CD4-positive, alpha-beta T cell (primary cell): ENCODE results near the gene KRT8. TPM values are rescaled to one million over a fixed set of nuclear protein-coding genes. Genes with fewer than 3 reads are reported as not detected.

Experiments
- ATAC-seq: fragments of 200-7000 bp; cut with Tn5 transposase; one replicate; pipeline ENCODE4 v1.10.0; 2022; ENCODE audit warnings: mild to moderate bottlenecking; ENCODE audit not compliant: poor library complexity
- CTCF ChIA-PET: fragments of 350-600 bp; sonication (Branson Sonifier 250); formaldehyde crosslinking; loops from one replicate; lab custom pipeline; 2021; ENCODE audit warnings: antibody characterized with exemption, inconsistent platforms; lab: Charles Lee
- POLR2A ChIA-PET: fragments of 350-600 bp; sonication (Branson Sonifier 250); formaldehyde crosslinking; loops from one replicate; lab custom pipeline; 2021; ENCODE audit warnings: antibody characterized with exemption, inconsistent platforms; lab: Charles Lee
- DNase-seq, 14 experiments: peaks; one replicate each; pipeline ENCODE4 v3.0.0-alpha.2; 2013 to 2020; ENCODE audit warnings: mixed read lengths in 2 of 14
- H3K27ac ChIP-seq, 2 donors: one replicate each; pipeline versions ENCODE4 v1.5.1 to v1.7.0; 2013; ENCODE audit warnings: low read length in 2 of 2, low read depth in 1 of 2, mild to moderate bottlenecking in 1 of 2
- H3K27me3 ChIP-seq, 2 experiments: 1 replicate in 1 of 2; 2 replicates in 1 of 2; pipeline versions ENCODE4 v1.6.1 to v1.7.0; 2013; ENCODE audit warnings: low read length in 2 of 2, control low read depth in 1 of 2, mild to moderate bottlenecking in 1 of 2, moderate library complexity in 1 of 2; ENCODE audit not compliant: insufficient read depth in 2 of 2, control insufficient read depth in 1 of 2
- H3K36me3 ChIP-seq: one replicate; pipeline ENCODE4 v1.6.1; 2013; ENCODE audit warnings: low read length, control low read depth; ENCODE audit not compliant: insufficient read depth
- H3K4me1 ChIP-seq: one replicate; pipeline ENCODE4 v1.6.1; 2013; ENCODE audit warnings: low read length, control low read depth; ENCODE audit not compliant: insufficient read depth
- H3K4me3 ChIP-seq: one replicate; pipeline ENCODE4 v1.5.1; 2013; ENCODE audit warnings: mild to moderate bottlenecking, low read length, moderate library complexity
- H3K9me3 ChIP-seq, 2 experiments: 1 replicate in 1 of 2; 2 replicates in 1 of 2; pipeline versions ENCODE4 v1.6.1 to v1.7.0; 2013; ENCODE audit warnings: low read length in 2 of 2, mild to moderate bottlenecking in 2 of 2, control low read depth in 1 of 2, moderate library complexity in 1 of 2; ENCODE audit not compliant: control insufficient read depth in 1 of 2, insufficient read depth in 1 of 2
- H3K27ac Mint-ChIP-seq: one replicate; pipeline ENCODE4 v1.8.0; 2020; ENCODE audit warnings: mixed read lengths
- H3K27me3 Mint-ChIP-seq: one replicate; pipeline ENCODE4 v1.8.0; 2021; ENCODE audit warnings: mixed read lengths
- H3K36me3 Mint-ChIP-seq: one replicate; pipeline ENCODE4 v1.8.0; 2021; ENCODE audit warnings: low read depth, mixed read lengths
- H3K4me1 Mint-ChIP-seq: one replicate; pipeline ENCODE4 v1.8.0; 2021; ENCODE audit warnings: low read depth, mixed read lengths
- H3K4me3 Mint-ChIP-seq: one replicate; pipeline ENCODE4 v1.8.0; 2020; ENCODE audit warnings: mild to moderate bottlenecking, mixed read lengths
- H3K9me3 Mint-ChIP-seq: one replicate; pipeline ENCODE4 v1.8.0; 2020; ENCODE audit warnings: mixed read lengths
- intact Hi-C, 2 experiments: fragments of 100-400 bp; cut with DNase I in 1 of 2; cut with micrococcal nuclease in 1 of 2; formaldehyde crosslinking; loops; one replicate each; pipeline versions ENCODE4 v1.15.1 to v1.9.0; 2023 to 2025; cut with DNase I, micrococcal nuclease
- total RNA-seq, 174 experiments: library from RNA in 2 of 174; stranded (reverse) in 2 of 174; gene quantifications; one replicate each; pipeline ENCODE4 v1.2.3 and lab custom pipeline; 2021 to 2026
- TF ChIP-seq, protein P1 (sequence below): fragments of 200-600 bp; IDR thresholded peaks from one replicate; pipeline ENCODE4 v1.8.0; 2022; ENCODE audit warnings: antibody characterized with exemption, mild to moderate bottlenecking

Gene KRT8
- total RNA-seq, 2 experiments from 2014 or later = 0.63 to 0.89 TPM

DNA sequence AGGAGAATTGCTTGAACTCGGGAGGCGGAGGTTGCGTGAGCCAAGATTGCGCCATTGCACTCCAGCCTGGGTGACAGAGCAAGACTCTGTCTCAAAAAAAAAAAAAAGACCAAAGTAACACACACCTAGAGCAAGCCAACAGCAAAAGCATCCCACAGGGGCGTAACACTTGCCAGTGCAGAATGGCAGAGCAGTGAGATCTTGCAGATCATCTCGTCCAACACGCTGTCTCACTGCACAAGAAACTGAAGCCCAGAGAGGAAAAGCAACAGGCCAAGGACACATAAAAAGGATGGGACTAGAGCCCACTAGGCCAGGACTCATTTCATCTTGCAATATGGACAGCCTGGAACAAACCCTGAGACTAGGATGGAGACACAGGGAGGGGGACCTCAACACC, 43.4 kb downstream of the KRT8 start:
- CTCF ChIA-PET = no interaction called here
- no peaks in the 10 kb centered on the region for H3K4me1 Mint-ChIP-seq
- no peaks in the 10 kb centered on the region for H3K36me3 Mint-ChIP-seq

DNA sequence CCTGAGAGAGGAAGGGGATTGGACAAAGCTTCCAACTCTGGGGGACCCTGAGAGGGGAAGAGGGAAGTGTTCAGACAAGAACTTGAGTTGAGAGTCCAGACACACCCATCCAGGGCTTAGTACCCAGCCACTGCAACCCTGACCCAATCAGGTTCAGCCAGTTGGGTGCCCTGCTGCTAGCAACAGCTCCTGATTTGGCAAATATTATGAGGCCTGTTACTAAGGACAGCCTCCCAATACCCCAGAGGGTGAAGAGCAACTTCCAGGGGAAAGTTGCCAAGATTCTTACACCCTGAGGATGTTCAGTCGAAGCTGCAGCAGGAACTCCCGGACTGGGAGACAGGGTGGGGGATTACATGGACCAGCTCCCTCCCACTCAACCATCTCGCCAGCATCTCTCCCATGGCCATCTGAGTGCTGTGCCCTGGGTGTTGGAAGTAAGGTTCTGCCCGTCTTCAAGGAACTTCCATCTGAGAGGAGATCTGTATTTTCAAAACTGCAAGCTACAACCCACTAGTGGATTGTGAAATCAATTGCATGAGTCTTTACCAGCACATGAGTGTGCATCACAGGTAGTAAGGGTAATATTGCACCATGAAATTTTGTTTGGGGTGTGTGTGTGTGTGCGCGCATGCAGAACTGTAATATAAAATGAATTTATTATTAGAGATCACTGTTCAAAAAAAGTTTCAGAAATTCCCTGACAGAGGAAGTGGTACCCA, 44.6 kb downstream of the KRT8 start:
- H3K4me1 ChIP-seq = no peaks in the 10 kb centered on the region
- POLR2A ChIA-PET = no interaction called here
- H3K9me3 ChIP-seq = no peaks in the 10 kb centered on the region
- ATAC-seq = no peak
- DNase-seq = no peak
- no peak overlapping the region for H3K27ac Mint-ChIP-seq
- no peak overlapping the region for H3K4me3 ChIP-seq
- TF ChIP-seq, protein P1, sequence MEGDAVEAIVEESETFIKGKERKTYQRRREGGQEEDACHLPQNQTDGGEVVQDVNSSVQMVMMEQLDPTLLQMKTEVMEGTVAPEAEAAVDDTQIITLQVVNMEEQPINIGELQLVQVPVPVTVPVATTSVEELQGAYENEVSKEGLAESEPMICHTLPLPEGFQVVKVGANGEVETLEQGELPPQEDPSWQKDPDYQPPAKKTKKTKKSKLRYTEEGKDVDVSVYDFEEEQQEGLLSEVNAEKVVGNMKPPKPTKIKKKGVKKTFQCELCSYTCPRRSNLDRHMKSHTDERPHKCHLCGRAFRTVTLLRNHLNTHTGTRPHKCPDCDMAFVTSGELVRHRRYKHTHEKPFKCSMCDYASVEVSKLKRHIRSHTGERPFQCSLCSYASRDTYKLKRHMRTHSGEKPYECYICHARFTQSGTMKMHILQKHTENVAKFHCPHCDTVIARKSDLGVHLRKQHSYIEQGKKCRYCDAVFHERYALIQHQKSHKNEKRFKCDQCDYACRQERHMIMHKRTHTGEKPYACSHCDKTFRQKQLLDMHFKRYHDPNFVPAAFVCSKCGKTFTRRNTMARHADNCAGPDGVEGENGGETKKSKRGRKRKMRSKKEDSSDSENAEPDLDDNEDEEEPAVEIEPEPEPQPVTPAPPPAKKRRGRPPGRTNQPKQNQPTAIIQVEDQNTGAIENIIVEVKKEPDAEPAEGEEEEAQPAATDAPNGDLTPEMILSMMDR = no peak
- H3K4me1 Mint-ChIP-seq = no peaks in the 10 kb centered on the region
- H3K4me3 Mint-ChIP-seq = no peak overlapping the region
- CTCF ChIA-PET = interaction anchor here (1.3 kb wide), 1 partner anchor 10 kb away, joined by 4 read pairs; no protein-coding TSS in a partner anchor
- no peaks in the 10 kb centered on the region for H3K9me3 Mint-ChIP-seq
- no peak overlapping the region for H3K27ac ChIP-seq
- no peaks in the 10 kb centered on the region for H3K36me3 Mint-ChIP-seq
- intact Hi-C loops = no loop called here
- H3K27me3 ChIP-seq = no peaks in the 10 kb centered on the region
- H3K36me3 ChIP-seq = no peaks in the 10 kb centered on the region
- peaks cover 11% of the 10 kb centered on the region for H3K27me3 Mint-ChIP-seq

More for the DNA sequence above, 43.4 kb downstream of the KRT8 start:
- no peaks in the 10 kb centered on the region for H3K36me3 ChIP-seq
- POLR2A ChIA-PET = no interaction called here
- intact Hi-C loops = no loop called here
- Mint-ChIP-seq H3K4me3 (no peak overlapping the region), H3K27ac (no peak overlapping the region), H3K27me3 (peaks cover 6% of the 10 kb centered on the region), H3K9me3 (no peaks in the 10 kb centered on the region)
- DNase-seq (no peak), ATAC-seq (no peak)
- H3K9me3 ChIP-seq = no peaks in the 10 kb centered on the region
- H3K27ac ChIP-seq = no peak overlapping the region
- TF ChIP-seq, protein P1 = no peak
- no peak overlapping the region for H3K4me3 ChIP-seq
- no peaks in the 10 kb centered on the region for H3K27me3 ChIP-seq
- no peaks in the 10 kb centered on the region for H3K4me1 ChIP-seq

DNA sequence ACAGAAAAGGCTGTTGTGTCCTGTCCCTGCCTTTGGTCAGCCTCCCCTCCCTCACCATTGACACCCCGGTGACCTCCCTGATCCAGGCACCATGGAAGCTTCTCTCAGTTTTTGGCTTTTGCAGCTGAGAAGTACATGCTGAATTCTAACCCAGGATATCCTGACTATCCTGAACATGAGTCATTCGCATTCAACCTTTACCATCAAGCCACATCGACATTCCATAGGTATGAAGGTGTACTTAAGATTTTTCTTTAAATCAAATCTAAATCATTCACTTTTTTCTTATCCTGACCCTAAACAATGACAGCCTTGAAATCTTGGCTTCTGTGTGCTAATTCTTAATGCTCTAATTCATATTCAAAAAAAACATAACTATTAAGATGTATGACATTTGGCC, 47.4 kb downstream of the KRT8 start:
- ChIA-PET CTCF (no interaction called here), POLR2A (no interaction called here)
- no peaks in the 10 kb centered on the region for H3K4me1 Mint-ChIP-seq
- no peaks in the 10 kb centered on the region for H3K36me3 Mint-ChIP-seq
- H3K27ac ChIP-seq = no peak overlapping the region
- ATAC-seq (no peak), DNase-seq (no peak)
- no peak overlapping the region for H3K4me3 Mint-ChIP-seq
- H3K4me1 ChIP-seq = no peaks in the 10 kb centered on the region
- H3K36me3 ChIP-seq = no peaks in the 10 kb centered on the region
- no peaks in the 10 kb centered on the region for H3K9me3 Mint-ChIP-seq
- no peak overlapping the region for H3K27ac Mint-ChIP-seq
- H3K27me3 Mint-ChIP-seq = peaks cover 15% of the 10 kb centered on the region
- H3K9me3 ChIP-seq = no peaks in the 10 kb centered on the region
- H3K4me3 ChIP-seq = no peak overlapping the region
- TF ChIP-seq, protein P1 = no peak
- H3K27me3 ChIP-seq = no peaks in the 10 kb centered on the region
- intact Hi-C loops = no loop called here
